NCI-H2171 treated with DMSO at 0.1 percent for 48 hours (cell line): ENCODE measurements around the gene KLK14.
A peak's percentile ranks its signal among the peaks of the same experiment; 100 is the strongest.

Experiments
- DNase-seq: peaks from one replicate; lab custom pipeline; 2025; lab: John Stamatoyannopoulos, UW

KLK14 gene, protein sequence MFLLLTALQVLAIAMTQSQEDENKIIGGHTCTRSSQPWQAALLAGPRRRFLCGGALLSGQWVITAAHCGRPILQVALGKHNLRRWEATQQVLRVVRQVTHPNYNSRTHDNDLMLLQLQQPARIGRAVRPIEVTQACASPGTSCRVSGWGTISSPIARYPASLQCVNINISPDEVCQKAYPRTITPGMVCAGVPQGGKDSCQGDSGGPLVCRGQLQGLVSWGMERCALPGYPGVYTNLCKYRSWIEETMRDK

DNA sequence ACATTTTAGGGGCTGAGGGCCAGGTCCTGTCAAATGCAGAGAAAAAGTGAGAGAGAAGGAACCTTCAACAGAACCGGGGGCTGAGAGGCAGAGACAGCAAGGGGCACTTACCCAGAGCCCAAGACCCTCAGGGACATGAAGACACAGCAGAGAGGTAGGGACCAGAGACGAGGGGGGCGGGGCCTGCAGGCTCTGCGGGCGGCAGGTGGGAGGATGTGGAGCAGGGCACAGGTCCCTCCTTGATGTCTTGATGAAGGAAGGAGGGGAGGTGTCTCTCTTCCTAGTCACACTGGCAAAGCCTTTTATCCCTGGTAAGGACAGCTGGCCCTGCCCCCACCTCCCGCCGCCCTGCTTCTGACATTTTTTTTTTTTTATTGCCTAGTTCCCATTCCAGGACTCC lies at the start of gene KLK14:
Gene KLK14, minus strand, starts transcription at position 277 of the 400 bp plus-strand sequence. Its CDS starts 273 bp downstream, at position 4.
- DNase-seq = no peak

DNA sequence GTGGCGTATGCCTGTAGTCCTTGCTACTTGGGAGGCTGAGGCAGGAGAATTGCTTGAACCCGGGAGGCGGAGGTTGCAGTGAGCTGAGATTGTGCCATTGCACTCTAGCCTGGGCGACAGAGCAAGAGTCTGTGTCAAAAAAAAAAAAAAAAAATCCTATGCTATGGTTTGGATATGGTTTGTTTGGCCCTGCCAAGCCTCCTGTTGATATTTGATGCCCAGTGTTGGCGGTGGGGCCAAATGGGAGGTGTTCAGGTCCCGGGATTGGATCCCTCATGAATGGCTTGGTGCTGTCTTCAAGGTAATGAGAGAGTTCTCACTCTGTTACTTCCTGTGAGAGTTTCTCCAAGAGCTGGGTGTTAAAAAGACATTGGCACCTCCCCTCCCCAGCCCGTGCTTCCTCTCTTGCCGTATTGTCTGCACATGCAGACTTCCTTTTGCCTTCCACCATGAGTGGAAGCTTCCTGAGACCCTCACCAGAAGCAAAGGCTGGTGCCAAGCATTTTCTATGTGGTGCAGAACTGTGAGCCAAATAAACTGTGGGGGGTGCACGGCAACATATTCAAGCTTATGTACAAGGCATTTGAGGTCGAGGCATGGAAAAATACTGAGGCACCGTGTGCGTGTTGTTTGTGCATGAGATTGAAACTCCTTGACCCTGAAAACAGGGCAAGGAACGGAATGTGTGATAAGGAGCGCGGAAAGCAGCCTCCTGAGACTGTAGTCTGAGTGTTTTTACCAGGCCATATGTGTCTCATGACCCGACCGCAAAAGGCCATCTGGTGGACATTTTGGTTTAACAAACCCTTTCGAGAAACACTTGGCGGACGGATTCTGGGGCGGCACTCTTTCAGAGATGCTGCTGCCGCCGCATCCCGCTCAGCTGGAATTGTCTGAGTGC lies 49.3 kb upstream of the KLK14 start:
- peak; percentile 47 for DNase-seq

DNA sequence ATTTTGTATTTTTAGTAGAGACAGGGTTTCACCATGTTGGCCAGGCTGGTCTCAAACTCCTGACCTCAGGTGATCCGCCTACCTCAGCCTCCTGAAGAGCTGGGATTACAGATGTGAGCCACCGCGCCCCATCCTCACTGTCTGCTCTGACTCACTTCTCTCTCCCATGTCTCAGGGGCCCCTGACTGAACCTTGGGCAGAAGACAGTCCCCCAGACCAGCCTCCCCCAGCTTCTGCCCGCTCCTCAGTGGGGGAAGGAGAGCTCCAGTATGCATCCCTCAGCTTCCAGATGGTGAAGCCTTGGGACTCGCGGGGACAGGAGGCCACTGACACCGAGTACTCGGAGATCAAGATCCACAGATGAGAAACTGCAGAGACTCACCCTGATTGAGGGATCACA lies 47.0 kb upstream of the KLK14 start:
- no peak for DNase-seq

DNA sequence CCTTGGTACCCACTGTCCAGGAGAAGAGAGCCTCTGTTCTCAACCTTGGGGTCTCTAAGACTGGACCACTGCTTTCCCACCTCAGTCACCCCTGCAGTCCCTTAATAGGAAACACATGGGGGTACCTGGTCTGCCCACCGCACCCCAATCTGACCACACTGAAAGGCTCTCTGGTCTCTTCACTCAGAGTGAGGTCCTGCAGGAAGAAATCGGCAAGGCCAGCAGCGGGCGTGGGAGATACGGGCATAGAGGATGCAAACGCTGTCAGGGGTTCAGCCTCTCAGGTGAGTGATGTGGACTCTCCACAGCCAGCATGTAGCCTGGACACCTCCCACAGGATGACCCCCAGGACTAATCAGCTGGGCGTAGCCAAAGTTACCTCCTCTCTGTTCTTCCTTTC lies 45.5 kb upstream of the KLK14 start:
- DNase-seq = no peak

DNA sequence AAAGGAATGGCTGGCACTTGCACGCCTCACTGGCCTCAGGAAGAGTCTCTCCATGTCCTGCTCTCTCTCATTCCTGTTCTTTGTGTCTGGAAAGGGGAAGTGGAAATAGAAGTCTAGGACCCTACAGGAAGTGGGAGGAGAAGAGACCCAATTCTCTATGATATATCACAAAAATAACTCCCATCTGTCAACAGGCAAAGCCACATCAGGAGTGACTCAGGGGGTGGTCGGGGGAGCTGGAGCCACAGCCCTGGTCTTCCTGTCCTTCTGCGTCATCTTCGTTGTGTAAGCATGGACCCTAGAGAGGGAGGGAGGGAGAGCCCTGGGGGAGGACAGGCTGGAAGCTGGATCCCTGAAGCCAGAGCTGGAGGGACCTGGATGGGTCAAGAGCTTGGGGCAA lies 45.1 kb upstream of the KLK14 start:
- DNase-seq = no peak

DNA sequence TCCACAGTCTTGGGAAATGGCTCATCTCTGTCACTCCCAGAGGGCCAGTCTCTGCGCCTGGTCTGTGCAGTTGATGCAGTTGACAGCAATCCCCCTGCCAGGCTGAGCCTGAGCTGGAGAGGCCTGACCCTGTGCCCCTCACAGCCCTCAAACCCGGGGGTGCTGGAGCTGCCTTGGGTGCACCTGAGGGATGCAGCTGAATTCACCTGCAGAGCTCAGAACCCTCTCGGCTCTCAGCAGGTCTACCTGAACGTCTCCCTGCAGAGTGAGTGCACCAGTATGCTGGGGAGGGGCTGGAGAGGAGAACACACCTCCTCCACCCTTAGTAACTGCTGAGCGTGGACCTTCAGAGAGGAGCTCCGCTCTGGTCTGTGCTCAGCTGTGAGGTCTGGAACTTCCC lies 44.3 kb upstream of the KLK14 start:
- DNase-seq = no peak

DNA sequence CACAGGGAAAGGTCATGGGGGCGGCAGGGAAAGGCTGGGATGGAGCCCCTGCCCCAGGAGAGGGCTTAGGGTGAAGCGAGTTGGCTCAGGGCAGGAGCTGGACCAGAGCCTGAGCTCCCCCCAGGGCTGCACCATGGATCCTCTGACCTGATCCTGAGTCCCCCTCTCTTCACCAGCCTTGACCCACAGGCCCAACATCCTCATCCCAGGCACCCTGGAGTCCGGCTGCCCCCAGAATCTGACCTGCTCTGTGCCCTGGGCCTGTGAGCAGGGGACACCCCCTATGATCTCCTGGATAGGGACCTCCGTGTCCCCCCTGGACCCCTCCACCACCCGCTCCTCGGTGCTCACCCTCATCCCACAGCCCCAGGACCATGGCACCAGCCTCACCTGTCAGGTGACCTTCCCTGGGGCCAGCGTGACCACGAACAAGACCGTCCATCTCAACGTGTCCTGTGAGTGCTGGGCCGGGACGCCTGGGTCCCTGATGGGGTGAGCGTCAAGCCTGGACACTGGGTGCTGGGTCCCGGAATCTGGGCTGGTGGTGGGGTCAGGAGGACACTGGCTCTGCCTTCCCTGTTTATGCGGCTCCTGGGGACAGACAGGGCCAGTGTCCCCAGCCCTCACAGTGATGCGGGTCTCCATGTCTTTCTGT lies 42.9 kb upstream of the KLK14 start:
- DNase-seq = no peak

DNA sequence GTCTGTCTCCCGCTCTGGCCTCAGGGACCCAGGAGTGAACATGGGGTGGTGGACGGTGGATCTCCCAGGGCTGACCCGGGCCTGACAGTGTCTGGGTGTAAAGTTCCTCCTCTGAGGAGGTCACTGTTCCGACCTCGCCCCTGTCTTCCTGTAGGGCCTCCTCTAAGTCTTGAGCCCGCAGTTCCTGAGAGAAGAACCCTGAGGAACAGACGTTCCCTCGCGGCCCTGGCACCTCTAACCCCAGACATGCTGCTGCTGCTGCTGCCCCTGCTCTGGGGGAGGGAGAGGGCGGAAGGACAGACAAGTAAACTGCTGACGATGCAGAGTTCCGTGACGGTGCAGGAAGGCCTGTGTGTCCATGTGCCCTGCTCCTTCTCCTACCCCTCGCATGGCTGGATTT lies 42.0 kb upstream of the KLK14 start, which contains the start of gene SIGLEC9:
Gene SIGLEC9, plus strand, starts transcription at position 178 of the 400 bp plus-strand sequence. Its CDS starts 69 bp downstream, at position 247.
- no peak for DNase-seq

DNA sequence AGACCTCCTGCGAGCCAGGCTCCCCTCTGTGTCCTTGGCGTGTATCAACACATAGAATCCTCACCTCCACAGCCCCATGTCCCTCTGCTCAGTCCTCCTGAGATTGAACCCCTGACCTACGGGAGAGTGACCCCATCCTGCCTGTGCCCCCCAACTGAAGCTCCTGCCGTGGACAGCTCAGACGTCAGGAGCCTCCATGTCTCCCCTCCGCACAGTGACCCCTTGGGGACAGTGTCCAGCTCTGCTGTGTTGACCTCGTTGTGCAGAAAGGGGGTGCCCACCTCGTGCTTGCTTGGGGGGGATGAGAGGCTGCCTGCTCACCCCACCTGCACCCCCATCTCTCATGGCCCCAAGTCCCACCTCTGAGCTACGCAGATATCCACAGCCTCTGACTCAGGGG lies 41.5 kb upstream of the KLK14 start:
- no peak for DNase-seq

DNA sequence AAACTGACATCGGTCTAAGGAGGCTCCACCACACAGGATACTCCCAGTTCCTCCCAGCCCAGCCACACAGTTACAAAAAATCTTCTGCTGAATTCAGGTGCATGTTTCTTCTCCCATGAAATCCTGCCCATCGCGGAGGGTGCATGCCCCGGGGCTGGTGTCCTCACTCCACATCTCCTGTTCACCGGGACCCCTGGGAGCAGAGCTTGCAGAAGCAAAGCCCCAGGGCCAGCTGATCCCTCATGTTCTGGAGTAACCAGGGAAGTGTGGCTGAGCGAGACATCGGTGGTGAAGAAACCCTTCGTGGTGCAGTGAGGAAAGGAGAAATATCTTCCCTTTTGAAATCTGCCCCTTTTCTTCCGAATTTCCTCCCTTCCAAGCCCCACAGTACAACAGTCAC lies 41.1 kb upstream of the KLK14 start:
- DNase-seq = no peak

DNA sequence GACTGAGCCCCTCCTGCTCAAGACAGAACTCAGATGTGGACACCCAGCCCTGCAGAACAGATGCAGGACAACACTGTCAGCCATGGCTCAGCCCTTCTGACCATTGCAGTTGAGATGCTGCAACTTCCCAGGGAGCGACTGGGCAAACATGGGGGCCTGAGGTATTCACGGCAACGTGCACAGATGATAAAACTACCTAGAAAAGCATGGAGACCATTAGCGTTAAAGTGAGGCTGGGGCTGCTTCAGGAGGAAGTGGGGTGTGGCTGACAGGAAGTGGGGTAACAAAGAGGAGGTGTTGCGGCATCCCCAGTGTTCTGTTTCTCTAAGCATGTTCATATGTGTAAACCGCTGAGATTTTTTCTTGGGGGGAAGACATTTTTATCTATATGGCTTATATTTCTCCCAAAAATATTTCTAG lies 40.7 kb upstream of the KLK14 start:
- DNase-seq = no peak

DNA sequence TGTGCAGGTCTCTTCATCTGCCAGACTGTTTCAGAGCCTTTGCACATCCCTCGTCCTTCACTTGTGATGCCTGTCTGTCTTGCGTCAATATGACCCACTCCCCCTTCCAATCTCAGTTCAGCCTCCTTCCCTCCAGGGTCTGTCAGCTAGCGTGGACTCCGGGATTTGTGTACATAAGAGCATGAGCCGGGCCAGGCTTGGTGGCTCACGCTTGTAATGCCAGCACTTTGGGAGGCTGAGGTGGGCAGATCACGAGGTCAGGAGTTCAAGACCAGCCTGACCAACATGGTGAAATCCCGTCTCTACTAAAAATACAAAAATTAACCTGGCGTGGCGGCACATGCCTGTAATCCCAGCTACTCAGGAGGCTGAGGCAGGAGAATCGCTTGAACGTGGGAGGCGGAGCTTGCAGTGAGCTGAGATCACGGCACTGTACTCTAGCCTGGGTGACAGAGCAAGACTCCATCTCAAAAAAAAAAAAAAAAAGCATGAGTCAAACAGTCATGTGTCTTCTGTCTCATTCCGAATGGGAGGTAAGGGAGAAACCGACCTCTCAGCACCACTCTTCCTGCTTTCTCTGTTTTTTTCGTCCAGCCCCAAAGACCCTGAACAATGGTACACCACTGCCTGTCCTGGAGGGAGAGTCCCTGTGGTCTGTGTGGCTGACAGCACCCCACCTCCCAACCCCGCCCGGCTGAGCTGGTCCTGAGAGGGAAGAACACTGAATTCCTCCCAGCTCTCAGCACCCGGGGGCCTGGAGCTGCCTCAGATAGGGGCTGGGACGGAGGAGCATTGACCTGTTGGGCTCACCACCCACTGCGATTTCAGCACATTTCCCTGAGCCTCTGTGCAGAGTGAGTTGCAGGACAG lies 39.7 kb upstream of the KLK14 start:
- no peak for DNase-seq

DNA sequence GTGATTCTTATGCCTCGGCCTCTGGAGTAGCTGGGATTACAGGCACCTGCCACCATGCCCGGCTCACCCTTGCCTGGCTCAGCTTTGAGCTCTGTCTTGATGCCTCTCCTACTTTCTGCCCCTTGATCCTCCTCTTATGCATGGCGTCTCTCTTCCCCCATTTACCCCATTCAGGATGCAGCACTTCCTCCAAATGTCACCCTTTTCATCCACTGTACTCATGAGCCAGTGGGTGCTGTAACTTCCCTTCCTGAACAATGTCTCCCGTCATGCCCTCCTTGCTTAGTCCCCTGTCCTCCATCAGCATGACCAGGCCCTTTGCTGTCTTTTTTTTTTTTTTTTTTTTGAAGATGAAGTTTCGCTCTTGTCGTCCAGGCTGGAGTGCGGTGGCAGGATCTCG lies 38.6 kb upstream of the KLK14 start:
- no peak for DNase-seq

DNA sequence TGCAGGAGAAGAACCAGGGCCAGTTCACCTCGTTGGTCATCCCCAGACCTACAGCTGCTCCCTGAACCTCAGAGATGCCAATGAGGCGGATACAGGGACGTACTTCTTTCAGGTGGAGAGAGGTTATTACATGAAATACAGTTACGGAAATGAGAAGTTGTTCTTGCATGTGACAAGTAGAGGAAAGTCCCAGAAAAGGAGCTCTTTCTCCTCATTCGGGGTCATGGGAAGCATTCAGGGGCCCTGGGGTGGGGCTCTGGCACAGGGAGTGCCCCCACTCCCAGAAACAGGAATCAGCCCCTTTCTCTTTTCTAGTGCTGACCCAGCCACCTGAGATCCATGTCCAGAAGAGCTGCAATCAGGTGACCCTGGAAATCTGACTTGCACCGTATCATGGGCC lies 37.5 kb upstream of the KLK14 start:
- DNase-seq = no peak

DNA sequence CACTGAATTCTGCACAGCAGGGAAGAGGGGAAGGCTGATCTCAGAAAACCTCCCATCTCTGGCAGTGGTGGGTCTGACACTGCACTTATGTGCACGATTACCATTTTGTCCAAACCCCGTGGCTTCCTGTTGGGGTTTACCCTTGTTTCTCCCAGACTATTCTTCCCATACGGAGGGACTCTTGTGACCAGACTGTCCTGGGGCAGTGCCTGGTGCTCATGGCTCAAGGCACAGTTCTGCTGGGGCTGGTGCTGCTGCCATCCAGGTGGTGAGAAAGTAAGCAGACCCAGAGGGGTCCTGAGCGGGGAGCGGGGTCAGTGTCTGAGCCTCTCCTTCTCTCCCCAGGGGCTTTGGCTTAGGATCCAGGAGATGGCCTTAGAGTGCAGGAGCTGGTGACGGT lies 36.9 kb upstream of the KLK14 start:
- DNase-seq = no peak

DNA sequence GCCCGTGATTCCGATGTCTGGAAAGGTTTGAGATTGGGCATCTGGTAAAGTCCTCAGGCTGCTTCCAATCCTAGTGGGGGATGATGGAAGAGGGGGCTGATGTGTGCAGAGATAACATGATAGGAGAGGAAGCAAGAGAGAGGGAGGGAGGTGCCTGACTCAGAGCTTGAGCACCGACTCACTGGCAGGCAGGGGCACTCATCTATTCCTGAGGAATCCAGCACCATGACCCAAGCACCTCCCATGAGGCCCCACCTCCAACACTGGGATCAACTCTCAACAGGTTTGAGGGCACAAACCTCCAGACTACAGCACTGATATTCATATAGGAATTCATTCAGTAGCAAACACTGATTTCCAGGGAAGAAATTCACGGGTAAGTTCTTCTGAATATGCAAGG lies 36.4 kb upstream of the KLK14 start:
- DNase-seq = no peak

DNA sequence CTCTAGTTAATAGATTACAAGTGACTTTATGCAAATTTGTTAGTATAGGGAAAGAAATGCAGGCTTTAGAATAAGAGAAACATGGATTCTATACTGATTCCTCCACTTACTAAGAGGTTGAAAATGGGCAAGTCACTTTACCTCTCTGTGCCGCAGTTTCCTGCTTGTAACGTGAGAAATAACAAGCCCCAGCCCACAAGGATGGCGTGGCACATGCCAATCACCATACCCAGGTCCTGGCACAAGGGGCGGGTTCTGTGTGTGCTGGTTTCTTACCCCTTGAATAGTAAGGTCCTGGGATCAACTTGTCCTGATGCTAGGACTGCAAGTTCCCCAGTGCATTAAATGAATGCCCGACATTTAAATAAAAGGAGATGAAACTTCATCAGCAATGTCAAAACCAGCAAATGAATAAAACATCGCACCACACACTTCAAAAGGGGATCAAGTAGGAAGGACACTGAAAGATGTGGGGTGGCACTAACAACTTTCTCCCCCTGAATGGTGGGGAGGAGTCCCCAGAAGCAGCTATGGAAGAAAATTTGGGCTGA lies 34.1 kb upstream of the KLK14 start:
- DNase-seq = no peak

DNA sequence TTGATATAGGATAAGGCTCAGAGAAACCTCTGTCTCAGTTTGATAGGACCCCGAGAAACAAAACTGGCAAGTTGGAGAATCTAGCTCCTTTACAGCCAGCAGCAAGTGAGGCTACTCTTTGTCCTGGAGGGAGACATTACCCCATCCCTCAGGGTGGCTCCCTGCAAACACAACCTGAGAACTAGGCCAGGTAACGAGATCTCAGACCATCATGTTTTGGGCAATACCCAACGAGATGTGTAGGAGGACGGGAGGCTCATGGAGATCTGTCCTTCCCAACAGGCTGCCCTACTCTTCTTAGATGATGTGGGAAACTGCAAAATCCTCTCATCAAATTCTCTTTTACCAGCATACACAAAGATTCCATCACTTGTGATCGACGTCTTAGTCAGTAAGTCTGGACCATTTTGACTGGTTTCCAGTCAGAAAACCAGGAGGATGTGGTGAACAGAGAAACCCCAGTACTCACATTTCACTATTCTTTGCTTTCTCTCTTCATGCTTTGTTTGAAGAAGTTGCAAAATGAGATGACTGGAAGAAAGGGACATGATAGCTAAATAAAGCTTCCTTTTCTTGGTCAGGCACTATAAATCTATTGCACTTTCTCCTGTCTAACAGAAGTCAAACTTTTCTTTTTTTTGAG lies 31.5 kb upstream of the KLK14 start:
- DNase-seq = no peak

DNA sequence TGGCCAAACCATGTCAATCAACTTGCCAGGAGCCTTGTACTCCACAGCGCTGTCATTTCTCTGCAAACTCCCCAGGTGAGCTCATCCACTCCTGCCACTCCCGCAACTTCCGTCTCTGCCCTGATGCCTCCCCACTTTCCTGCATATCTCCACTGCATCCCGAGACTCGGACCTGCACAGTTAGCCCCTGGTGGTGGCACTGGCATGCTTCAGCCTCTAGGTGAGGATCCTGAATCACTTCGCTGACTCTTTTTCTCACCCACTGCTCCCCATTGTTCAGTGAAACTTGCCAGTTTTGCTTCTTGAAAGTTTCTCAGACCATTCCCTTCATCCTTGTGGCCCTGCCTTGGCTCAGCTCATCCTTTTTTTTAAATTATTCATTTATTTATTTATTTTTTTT lies 28.9 kb upstream of the KLK14 start:
- no peak for DNase-seq

DNA sequence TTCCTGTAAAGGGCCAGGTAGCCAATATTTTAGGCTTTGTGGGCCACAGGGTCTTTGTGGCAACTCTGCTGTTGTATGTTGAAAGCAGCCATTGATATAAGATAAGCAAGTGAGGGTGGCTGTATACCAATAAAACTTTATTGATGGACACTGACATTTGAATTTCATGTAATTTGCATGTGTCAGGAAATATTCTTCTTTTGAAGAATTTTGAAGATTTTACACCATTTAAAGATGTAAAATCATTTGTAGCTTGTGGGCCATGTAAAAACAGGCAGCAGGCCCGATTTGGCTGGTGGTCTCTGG lies 27.9 kb upstream of the KLK14 start:
- DNase-seq = no peak

DNA sequence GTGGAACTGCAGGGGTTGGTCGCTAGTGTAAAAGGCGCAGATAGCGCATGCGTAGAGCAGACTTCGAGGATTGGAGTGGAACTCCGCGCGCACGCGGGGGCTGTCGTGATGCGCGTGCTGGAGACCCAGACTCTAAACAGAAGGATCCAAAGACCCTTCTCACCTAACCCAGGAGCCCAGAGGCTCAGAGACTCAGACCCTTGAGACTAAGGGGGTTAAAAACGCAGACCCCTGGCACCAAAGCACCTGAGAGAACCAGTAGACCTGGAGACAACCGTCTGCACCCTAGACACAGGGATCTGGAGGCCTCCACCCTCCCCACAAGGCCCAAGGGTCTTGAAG lies 26.1 kb upstream of the KLK14 start:
- DNase-seq = no peak
